ENCODE results near the gene BTG2.

Gene BTG2

DNA sequence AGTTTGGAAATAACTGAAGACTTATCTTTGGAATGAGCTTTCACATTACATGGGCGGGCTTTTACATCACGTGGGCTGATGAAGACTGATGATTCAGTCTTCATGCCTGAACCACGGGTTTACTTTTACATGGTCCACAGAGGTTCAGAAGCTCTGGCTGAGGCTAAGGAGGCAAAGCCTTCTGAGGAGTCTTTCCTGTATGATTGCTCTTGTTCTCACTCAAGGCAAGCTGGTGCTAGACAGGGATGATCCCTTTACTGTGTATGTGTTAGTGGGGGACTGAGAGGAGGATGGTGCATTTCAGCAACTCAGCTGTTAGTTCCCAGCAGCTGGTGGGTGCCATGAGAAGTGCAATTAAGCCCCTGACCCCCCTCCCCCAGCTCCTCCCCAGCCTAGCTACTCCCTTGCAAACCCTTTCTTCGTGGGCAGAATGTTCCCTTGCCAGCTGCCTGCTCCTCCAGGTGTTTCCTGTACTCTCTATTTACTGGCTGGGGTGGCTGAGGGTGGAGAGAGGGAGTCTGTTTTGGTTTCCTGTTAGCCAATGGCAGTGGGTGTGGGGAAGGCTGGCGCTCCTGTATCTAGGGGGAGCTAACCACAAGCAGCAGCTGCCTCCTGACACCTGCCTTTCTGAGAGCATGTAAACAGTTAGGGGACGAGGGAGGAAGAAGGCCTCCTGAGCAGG, 15.4 kb downstream of the BTG2 start:
- peak; percentile 95 for DNase-seq

DNA sequence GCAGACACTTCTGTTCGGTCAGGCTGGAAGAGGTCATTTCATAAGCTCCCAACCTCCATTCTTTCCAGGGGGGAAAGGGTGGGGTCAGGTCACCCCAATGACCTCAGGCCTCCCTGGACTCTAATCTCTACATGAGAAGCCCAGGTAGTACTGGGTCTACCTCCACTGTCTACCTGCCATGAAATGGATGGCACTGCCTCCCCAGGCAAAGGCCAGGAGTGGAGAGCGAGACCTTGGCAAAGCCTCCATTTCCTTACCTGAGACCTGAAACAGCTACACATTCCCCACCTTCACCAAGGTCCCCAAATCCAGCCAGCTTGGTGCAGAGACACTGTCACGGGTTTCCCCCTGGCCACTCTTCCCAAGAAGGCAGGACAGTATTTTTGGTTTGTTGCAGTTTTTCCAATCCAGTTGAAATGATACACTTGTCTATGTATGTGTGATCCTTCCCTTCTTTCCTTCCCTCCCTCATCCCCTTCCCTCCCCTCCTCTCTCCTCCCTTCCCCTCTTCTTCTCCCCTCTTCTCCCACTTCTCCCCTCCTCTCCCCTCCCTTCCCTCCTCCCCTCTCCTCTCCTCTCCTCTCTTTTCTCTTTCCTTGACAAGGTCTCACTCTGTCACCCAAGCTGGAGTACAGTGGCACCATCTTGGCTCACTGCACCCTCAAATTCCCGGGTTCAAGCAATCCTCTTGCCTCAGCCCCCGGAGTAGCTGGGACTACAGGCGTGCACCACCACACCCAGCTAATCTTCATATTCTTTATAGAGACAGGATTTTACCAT, 16.1 kb downstream of the BTG2 start:
- DNase-seq, result no peak

DNA sequence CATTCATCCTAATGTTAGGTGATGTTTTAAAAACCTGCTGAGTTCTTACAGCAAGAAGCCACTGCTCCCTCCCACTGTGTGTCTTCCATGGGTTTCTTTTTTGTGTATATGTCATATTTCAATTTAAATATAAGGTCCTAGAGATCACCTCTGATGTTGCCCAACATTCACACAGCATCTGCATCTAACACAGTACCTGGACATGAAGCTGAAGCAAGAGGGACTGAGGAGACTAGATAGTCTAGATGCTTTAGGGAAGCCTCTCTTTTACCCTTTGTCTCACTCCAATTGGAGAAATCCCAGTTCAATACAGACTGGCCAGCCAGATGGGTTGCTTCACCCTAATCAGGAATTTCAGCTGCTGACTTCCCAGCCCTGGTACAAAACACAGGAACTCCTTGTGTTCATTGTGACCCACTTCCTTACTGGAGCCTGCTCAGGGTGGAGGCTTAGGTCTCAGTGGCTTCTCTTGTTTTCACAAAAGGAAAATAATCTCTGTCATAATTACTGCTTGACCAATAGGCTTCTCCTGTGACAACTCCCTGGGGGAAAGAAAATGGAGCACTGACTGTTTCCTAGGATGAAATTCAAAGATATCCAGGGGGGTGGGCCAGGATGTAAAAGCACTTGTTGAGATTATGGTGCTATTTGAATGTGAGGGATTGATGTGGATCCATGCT, 17.3 kb downstream of the BTG2 start:
- no peak for DNase-seq

DNA sequence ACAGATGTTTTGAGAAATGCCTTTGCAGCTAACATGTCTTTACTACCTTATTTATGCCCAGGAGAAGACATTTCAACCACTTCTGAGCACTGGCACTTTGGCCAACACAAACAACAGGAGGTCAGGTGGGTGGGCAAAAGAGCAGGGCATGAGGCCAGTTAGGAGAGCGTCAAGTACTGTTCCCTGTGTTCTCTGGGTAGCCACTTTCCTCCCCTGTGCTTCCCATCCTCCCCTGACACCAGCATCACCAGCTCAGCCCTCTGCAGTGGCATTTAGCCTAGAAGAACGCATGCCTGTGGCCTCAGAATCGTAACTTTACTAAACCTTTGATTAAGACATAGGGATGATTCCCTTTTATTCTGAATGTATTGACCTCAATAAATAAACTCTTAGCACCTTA, 18.3 kb downstream of the BTG2 start:
- no peak for DNase-seq

DNA sequence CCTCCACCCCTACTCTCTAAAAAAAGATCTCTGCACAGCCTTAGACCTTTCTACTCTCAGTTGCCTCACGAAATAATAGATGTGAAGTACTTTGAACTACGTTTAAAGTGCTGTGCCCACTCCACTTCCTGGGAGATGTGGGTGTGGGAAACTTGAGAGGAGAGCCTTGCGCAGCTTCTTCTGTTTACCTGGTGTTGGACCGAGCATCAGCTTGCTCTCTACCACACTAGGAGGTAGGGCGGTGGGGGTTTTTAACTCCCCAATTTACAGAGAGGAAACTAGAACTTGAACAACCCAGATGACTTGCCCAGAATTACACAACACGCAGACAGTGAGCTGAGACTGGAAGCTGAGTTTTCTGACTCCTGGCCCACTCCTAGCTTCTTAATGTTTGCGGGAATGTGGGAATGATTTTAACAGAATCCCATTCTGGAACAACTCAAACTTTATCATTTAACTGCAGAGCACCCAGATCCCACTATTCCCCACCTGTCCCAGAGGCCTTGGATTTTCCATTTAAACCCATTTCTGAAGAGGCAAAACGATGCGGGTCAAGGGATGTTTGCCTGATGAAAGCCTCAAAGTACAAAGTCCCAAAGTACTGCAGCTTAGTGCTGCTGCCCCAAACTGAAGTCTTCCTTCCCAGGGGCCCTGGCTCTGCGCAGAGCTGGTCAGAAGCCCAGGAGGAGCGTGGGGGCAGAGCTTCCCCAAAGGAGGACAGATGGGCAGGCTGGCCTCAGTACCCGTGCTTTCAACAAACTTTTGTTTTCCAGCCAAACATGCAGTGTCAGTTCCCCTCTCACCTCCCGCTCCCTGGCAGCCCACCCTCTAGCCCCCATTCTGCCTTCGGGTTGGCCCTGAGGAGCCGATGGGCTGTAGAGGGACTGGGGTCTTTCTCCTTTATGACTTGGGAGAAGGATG, 19.0 kb downstream of the BTG2 start:
- no peak for DNase-seq

DNA sequence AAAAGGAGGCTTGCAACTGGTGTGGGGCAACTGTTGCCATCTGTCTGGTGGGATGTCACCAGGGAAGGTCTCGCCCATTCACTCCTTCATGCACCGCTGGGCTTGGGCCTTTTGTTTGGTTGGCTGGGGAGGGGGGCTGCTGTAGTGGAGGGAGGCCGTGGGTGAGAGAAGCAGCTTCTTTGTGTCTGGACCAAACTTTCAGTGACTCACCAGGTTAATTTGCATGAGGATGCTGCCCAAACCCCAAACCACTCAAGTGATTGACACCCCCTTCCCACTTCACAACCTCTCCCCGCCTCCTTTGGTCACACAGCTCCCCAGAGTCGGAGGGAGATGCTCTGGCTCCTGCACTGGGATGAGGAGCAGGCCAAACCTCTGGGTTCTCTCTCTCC, 19.7 kb downstream of the BTG2 start:
- DNase-seq, result no peak

DNA sequence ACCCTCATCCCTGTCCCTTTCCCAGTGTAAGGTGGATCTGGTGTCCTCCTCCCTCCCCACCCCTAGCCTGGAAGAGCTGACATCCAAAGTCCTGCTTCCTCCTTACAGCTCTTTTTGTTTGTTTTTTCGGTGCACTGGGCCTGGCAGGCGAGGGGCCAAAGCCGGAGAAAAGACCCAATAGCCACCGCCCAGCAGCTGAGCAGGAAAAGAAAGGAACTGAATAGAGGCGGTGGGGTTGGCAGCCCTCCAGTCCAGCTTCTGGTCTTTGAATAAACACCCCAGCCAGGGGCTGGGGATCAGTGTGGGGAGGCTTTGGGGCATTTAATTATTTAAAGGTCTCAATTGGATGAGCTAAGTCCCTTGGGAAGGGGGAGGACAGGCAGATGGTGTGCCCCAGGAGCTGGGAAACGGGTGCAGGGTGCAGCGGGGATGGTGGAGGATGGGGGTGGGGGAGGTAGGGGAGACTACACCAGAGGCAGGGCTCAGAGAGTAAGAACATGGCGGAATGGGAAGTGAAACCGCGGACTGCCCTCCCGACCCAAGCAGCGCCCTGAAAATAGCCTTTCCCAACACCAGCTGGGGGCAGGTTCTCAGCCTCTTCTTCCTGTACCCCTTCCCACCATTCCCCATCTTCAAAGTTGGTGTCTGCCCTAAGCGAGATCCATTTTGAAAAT, 20.2 kb downstream of the BTG2 start:
- DNase-seq, result peak; percentile 92

DNA sequence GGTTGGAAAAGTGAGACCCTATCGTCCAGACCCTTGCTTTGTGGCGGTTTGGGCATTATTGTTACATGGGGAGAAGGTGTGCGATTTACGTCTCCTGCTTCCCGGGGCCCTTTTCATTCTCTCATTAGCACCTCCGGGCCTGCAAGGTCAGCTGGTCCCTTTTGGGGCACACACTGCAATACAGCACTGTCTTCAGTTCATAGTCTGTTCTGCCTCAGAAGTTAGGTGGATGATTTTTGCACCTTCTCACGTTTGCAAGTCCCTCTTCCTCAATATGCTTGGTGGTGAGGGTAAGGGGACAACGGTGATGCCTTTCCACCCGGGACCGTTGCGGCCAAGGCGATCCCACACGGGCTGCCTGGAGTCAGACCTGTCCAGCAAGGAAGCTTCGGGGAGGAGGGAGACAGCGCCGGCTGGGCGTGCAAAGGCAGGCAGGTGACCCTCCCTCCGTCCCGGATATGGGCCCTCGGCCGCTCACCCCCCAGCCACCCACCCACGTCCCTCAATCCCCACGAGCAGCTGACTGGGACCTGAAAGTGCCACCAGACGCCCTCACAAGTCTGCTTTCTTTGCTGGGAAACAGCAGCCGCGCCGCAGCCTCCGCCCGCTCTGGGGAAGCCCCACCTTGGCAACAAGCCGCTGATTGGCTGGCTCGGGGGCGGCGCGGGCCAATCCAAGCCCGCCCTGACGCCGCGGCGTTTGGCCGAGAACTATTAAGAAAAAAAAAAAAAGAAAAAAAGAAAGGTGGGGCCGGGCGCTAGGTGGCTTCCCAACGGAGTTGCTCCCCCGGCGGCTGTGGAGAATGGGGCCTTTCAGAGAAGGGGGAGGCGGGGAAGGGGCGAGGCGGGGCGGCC, 21.7 kb downstream of the BTG2 start:
- peak; percentile 81 for DNase-seq

DNA sequence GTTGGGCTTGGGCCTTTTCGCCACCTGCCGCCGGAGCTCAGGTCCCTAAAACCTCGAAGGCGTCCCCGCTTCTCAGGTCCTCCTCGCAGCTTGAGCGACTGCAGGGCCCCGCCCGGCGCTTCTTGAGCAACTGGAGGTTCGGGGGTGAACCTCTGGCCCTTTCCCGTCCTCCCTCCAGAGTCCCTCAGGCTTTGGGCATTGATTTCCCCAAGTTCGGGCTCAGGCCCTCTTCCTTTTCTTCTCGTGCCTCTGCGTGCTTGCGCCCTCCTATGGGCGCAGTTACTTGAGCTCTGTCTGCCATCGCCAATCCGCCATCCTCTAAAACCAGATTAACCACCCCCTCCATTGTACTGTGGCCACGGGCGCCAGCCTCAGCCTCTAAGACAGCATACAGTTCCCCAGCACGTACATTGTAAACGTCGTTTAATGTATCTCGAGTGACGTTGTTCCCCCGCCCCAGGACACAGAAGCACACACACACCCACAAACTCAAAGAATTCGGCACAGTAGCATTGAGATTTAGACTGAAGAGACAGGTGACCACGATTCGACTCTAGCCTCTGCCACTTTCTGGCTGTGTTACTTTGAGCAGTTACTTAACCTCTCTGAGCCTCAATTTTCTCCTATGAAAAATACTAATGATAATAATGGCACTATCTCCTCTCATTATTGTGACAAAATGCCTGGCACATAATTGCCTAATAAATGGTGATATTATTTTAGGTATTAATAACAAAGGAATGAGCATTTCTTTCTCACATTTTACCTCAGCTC, 22.6 kb downstream of the BTG2 start:
- peak; percentile 51 for DNase-seq

DNA sequence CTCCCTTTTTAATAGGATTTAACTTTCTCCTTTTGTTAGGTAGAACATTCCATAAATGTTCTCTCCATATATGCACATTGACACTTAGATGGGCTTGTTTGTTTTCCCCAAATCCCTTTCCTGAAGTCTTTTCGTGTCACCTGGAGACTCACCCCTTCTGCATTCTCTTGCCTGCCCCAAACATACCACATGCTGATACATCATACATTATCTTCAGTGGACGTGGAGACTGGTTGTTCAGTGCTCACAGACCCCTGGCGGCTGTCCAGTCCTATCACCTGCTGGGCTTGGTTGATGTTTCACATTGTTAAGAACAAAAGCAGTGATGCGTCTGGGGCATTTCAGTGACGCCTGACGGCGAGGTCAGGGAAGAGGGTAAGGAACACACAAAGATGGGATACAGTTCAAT, 23.4 kb downstream of the BTG2 start:
- peak; percentile 79 for DNase-seq

DNA sequence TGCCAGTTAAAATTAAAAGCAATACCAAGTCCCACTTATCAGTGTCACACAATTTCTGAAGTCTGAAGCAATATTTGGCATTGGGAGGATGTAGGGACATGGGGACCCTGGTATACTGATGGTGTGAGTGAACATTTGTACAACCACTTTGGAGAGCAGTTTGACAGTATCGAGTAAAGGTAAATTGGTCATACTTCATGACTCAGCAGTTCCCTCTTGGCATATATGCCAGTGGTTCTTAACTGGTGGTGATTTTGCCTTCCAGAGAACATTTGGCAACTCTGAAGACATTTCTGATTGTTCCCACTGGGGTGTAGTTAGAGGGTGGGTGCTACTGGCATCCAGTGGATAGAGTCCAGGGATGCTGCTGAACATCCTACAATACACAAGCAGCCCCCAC, 25.9 kb downstream of the BTG2 start:
- DNase-seq, result no peak

DNA sequence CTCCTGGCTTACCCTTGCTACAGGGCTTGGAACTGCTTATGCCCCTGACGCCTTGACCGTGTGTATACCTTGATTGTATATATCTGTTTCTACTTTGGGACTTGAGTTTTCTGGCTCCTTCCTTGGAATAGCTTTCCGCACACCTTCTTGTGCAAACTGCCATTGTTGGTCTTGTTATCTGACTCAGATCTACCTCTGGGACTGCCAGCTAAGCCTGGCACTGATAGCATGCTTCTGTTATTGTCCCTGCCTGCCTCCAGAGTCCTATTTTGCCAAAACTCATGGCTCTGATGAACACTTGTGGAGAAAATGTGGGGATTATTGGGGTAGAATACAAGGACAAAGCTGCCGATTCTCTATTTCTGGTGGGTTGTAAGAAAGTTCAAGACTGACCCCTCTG, 30.2 kb downstream of the BTG2 start:
- DNase-seq, result no peak

DNA sequence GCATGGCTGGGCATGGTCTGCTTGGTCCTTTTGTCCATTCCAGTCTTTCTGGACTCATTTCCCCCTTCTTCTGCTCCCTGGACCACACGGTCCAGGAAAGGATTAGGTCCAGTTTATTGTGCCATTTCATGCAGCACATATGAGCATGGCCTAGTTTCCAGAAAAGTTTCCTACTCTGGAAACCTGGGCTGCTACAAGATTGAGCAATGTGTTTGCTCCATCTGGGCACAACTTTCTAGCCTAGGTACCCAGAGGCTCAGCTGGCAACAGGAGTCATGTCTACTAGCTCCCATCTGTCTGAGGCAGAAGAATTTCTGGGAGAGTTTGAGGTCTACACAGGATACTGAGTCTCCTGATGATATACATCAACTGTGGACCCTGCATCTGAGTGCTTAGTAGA, 30.8 kb downstream of the BTG2 start:
- no peak for DNase-seq

DNA sequence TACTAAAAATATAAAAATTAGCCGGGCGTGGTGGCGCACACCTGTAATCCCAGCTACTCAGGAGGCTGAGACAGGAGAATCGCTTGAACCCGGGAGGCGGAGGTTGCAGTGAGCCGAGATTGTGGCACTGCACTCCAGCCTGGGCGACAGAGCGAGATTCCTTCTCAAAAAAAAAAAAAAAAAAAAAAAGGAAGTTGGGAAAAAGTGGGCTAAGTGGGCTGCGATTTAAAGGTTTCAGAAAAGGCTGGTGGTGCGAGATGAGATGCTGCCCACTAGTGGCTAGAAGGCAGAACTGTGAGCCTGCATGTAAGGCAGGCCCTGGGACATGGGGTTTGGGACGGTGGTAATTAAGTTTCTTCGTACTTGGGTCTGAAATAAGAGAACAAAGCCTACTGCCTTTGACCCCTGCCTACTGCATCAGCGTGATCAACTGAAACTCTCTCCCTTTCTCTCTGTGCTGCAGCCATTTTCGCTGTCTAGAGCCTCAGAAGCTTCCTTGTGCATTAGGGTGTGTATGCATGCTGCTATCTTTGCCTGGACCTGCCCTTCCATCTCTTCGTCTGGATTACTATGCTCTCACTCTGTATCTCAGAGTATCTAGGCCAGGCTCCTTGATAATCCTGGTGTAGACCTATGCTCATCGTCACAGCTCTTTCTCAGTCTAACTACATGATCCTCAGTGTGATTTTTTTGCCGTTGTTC, 33.2 kb downstream of the BTG2 start:
- DNase-seq, result no peak

DNA sequence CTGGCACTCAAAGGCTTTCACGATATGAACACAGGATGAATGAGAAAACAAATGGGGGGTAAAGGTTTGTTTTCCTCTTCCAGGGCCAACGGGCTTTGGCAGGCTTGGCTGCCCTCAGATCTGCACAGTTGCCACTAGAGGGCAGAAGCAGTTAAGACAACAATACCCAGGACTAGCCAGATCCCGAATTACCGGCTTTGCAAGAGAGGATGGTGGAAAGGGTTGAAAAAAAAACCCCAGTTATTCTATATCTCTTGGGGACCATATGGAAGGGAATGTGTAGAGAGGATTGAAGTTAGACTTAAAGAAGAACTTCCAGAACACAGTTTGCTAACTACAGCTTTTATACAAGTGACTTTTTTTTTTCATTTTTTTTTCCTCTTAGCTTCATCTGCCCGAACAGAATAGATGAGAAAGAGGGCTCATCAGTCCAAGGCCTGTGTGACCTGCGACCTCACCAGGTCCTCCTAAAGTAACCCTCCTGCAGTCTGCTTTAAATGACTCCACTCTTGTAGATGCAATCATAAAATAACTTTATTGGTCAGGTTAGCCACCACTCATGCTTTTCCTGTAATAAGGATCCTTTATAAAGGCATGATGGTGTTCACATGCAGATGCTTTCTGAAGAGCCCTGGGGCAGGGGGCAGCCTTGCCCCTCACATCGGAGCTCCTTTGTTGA, 34.9 kb downstream of the BTG2 start:
- DNase-seq, result peak; percentile 80

DNA sequence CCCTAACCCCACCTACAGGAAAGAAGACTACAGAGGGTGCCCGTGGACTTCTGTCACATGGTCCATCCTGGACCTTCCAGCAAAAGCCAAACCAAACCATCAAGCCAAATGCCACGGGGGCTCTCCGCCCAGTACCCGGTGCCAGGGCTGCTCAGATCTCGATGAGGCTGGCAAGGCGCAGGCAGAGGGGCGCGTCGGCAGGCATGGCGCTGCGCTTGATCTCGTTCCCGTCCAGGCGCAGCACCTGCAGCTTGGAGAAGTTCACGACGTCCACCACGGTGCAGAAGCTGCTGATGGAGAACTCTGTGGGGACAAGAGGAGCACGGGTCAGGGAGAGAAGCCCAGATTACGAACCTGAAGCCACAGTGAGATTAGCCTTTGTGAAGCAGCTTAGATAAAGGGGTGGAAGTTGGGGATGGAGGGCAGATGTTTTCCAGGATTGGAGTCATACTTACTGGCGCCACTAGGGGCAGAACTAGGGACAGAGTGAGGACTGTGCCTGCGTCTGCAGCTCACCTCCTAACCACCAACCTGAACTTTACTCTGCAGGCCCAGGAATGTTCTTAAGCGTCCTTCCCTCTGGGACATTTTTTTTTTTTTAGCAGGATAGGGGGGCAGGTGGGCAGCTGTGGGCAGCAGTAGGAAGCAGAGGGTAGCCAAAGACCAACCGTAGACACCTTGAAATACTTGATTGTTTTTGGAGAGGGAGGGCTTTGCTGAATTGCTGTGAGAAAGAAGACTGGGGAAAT, 37.0 kb downstream of the BTG2 start:
- no peak for DNase-seq

DNA sequence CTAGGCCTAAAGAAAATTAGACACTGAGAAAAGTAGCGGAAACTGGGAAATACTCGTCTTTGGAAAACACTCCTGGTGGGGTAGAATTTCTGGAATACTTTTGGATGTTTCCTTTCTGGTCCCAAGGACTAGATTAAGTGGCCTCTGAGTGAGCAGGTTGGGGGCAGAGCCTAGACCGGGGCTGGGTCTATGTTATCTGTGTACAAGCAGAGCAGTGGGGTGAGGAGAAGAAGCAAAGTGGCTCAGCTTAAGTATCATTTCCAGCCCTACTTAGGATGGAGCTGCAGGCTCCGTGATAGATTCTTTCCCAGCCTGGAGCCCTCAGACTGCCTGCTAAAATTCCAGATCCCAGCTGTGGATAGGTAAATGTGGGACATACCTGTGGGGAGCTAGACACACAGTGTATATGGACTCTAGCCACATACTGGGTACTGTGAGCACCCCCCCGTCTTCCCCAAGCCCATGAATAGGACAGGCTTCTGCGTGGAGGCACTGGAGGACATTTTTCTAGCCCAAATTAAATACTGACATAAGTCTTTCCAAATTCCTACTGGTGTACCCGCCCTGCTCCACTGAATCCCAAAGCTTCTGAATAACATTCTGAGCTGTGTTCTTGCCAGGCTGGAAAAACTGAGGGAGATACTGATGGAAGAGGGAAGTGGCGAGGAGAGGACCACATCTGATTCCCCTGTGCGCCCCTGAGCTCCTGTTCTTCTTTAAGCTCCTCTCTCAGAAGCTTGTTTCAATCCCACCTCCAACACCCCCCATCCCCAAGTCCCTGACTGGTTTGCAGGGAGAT, 38.8 kb downstream of the BTG2 start:
- DNase-seq, result no peak

Data from NCI-H2029 (cell line).